Measurements from ENCODE around the gene KRT8. TPM values are rescaled to one million over a fixed set of nuclear protein-coding genes. Genes with fewer than 3 reads are reported as not detected.

Gene KRT8
- total and polyA plus RNA-seq, 2 of the 13 experiments (the other 11 are each of a cell fraction or from before 2014, with no cell fraction given): 498 to 718 TPM

GRCh38 chr12:52879394-52880351, 25.2 kb downstream of the KRT8 start (continued):
- TF ChIP-seq ZNF34 (CRISPR knock-in tag; IDR thresholded peaks at IDR 0.05; ENCODE audit: borderline replicate concordance) (no peak), NR2F2 (IDR thresholded peaks at IDR 0.05; ENCODE audit: borderline replicate concordance, low read depth) (no peak), ZNF274 (CRISPR knock-in tag; IDR thresholded peaks at IDR 0.05) (peak; percentile 58; the same call in 1 of the 2 replicates), ZNF580 (CRISPR knock-in tag; IDR thresholded peaks at IDR 0.05; ENCODE audit: borderline replicate concordance, low read depth) (0 out of 2 replicates have a peak, but pooled peaks have one; percentile 40), TRIM22 (IDR thresholded peaks at IDR 0.05) (no peak), ZBTB3 (CRISPR knock-in tag; IDR thresholded peaks at IDR 0.05; ENCODE audit: borderline replicate concordance, low read depth) (no peak), ZNF205 (CRISPR knock-in tag; IDR thresholded peaks at IDR 0.05) (no peak), DNMT1 (CRISPR knock-in tag; IDR thresholded peaks at IDR 0.05) (no peak; the same call in 1 of the 2 replicates), NR2F1 (CRISPR knock-in tag; IDR thresholded peaks at IDR 0.05) (no peak), ZNF616 (CRISPR knock-in tag; IDR thresholded peaks at IDR 0.05; ENCODE audit: low read depth) (0 out of 2 replicates have a peak, but pooled peaks have one; percentile 72), ZNF7 (CRISPR knock-in tag; IDR thresholded peaks at IDR 0.05) (no peak), REST (IDR thresholded peaks at IDR 0.05; ENCODE audit: borderline replicate concordance in 1 of 2, low read depth in 1 of 2, low read length in 2 of 2) (no peak), RELA (CRISPR knock-in tag; IDR thresholded peaks at IDR 0.05) (no peak), RBFOX2 (IDR thresholded peaks at IDR 0.05; ENCODE audit: low read depth, low read length) (peak; percentile 66), PRDM4 (CRISPR knock-in tag; IDR thresholded peaks at IDR 0.05; ENCODE audit: borderline replicate concordance) (no peak), CBX5 (CRISPR knock-in tag; IDR thresholded peaks at IDR 0.05; ENCODE audit: borderline replicate concordance) (no peak; the same call in 1 of the 2 replicates), HNRNPK (IDR thresholded peaks at IDR 0.05; ENCODE audit: low read depth, low read length, poor library complexity, severe bottlenecking) (peak; percentile 38), MYC (CRISPR knock-in tag; IDR thresholded peaks at IDR 0.05; ENCODE audit: borderline replicate concordance) (peak; percentile 71; the same call in 1 of the 2 replicates), NONO (IDR thresholded peaks at IDR 0.05) (no peak), NONO (CRISPR knock-in tag; conservative IDR thresholded peaks at IDR 0.05) (peak; percentile 62; the same call in 1 of the 2 replicates)
